Osteocyte (in vitro differentiated cells): ENCODE results near the gene KLHDC1. TPM values are rescaled to one million over a fixed set of nuclear protein-coding genes. Genes with fewer than 3 reads are reported as not detected.
"Not testable (repeated sequence)": the region's sequence is repeated elsewhere in the genome, so short reads cannot be mapped to it uniquely, and the experiment has no call there.

Source experiments
- DNase-seq: peaks from one replicate; pipeline ENCODE4 v3.0.0; 2021; ENCODE audit warnings: mixed read lengths; ENCODE audit not compliant: unreplicated experiment; ENCODE audit errors: extremely low spot score
- H3K27ac Mint-ChIP-seq: one replicate; pipeline ENCODE4 v1.8.0; 2021; ENCODE audit warnings: mild to moderate bottlenecking, mixed read lengths; ENCODE audit not compliant: unreplicated experiment
- H3K27me3 Mint-ChIP-seq: one replicate; pipeline ENCODE4 v1.8.0; 2021; ENCODE audit warnings: mixed read lengths; ENCODE audit not compliant: unreplicated experiment
- H3K36me3 Mint-ChIP-seq: one replicate; pipeline ENCODE4 v1.8.0; 2021; ENCODE audit warnings: mixed read lengths; ENCODE audit not compliant: unreplicated experiment
- H3K4me1 Mint-ChIP-seq: one replicate; pipeline ENCODE4 v1.8.0; 2021; ENCODE audit warnings: mixed read lengths; ENCODE audit not compliant: unreplicated experiment
- H3K4me3 Mint-ChIP-seq: one replicate; pipeline ENCODE4 v1.8.0; 2021; ENCODE audit warnings: mild to moderate bottlenecking, moderate library complexity, mixed read lengths; ENCODE audit not compliant: unreplicated experiment
- H3K9me3 Mint-ChIP-seq: one replicate; pipeline ENCODE4 v1.8.0; 2021; ENCODE audit warnings: mixed read lengths; ENCODE audit not compliant: unreplicated experiment
- total RNA-seq: library from RNA; stranded (reverse); gene quantifications from 2 replicates; pipeline ENCODE4 v1.2.1, GENCODE V29; 2021
- TF ChIP-seq, protein P1 (sequence below): fragments of 200-600 bp; sonication (generic); IDR thresholded peaks from 2 replicates; pipeline ENCODE4 v1.5.0; 2021; ENCODE audit warnings: antibody characterized with exemption, mild to moderate bottlenecking, moderate library complexity

KLHDC1 gene
- total RNA-seq, 1 donor from 2014 or later: 5.8 TPM

DNA sequence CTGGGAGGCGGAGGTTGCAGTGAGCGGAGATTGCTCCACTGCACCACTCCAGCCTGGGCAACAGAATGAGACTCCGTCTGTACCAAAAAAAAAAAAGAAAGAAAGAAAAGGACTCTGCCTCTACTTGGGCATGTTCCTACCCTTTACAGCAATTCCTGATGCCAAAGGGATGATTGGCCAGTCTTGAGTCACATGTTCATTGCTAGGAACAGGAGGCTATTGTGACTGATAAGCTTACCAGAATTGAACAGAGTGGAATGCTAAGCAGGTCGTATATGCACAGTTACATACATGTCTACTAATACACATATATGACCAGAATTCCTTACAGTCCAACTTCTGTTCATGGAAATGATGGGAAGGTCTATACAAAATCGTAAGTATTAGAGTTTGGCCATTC is 34.3 kb downstream of the KLHDC1 start:
- no peak for DNase-seq
- Mint-ChIP-seq H3K4me1 (no peaks in the 10 kb centered on the region), H3K9me3 (no peaks in the 10 kb centered on the region), H3K4me3 (no peak overlapping the region), H3K36me3 (peaks cover 32% of the 10 kb centered on the region), H3K27ac (no peak overlapping the region), H3K27me3 (no peaks in the 10 kb centered on the region)
- TF ChIP-seq, protein P1, sequence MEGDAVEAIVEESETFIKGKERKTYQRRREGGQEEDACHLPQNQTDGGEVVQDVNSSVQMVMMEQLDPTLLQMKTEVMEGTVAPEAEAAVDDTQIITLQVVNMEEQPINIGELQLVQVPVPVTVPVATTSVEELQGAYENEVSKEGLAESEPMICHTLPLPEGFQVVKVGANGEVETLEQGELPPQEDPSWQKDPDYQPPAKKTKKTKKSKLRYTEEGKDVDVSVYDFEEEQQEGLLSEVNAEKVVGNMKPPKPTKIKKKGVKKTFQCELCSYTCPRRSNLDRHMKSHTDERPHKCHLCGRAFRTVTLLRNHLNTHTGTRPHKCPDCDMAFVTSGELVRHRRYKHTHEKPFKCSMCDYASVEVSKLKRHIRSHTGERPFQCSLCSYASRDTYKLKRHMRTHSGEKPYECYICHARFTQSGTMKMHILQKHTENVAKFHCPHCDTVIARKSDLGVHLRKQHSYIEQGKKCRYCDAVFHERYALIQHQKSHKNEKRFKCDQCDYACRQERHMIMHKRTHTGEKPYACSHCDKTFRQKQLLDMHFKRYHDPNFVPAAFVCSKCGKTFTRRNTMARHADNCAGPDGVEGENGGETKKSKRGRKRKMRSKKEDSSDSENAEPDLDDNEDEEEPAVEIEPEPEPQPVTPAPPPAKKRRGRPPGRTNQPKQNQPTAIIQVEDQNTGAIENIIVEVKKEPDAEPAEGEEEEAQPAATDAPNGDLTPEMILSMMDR: no peak

DNA sequence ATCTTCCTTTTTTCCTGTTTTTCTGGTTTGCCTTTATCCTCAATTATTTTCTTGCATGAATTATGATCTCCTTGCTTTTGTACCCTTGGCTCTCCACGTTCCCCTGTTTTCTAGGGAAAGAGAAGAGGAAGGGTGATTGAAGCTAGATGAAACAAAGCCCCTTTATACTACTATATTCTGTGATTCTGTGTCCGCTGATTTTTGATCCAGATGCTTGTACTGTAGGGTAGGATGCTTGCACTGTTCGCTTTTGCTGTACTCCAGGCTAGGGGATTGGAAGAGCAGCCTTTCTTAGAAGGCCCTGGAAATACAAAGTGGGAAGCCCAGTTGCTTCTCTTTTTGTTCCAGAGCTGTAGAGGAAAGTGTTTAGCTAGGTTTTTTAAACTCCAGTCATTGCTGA is 40.0 kb downstream of the KLHDC1 start:
- Mint-ChIP-seq H3K27me3 (no peaks in the 10 kb centered on the region), H3K27ac (no peak overlapping the region), H3K9me3 (no peaks in the 10 kb centered on the region), H3K4me1 (no peaks in the 10 kb centered on the region), H3K4me3 (no peak overlapping the region), H3K36me3 (peaks cover 24% of the 10 kb centered on the region)
- TF ChIP-seq, protein P1: no peak
- no peak for DNase-seq

DNA sequence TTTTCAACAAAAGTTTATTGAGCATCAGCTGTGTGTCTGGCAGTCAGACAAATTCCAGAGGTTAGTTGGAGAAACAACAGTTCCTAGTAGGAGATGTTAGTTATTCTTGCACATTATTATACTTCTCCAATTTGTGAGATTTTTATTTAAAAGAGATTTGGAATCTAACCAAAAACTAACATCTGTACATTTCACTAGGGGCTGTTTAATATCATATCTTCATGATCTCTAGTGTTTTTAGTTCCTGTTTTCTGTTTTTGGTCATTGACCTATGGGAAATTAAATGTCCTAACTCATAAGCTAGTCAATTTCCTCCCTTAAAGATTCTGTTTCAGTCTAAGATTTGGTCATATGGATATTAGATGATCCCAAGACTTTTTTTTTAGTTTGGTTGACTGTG is 40.9 kb downstream of the KLHDC1 start:
- Mint-ChIP-seq H3K9me3 (no peaks in the 10 kb centered on the region), H3K4me3 (no peak overlapping the region), H3K27ac (no peak overlapping the region), H3K27me3 (no peaks in the 10 kb centered on the region), H3K36me3 (peaks cover 23% of the 10 kb centered on the region), H3K4me1 (no peaks in the 10 kb centered on the region)
- TF ChIP-seq, protein P1: no peak
- DNase-seq: no peak

DNA sequence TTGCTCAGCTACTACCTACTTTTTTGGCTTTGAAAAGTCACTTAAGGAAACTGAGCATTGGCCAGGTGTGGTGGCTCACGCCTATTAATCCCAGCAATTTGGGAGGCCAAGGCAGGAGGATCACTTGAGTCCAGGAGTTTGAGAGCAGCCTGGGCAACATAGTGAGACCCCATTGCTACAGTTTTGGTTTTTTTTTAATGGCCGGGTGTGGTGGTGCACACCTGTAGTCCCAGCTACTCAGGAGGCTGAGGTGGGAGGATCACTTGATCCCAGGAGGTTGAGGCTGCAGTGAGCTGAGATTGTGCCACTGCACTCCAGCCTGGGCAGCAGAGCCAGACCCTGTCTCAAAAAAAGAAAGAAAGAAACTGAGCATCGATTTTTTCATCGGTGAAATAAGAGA is 42.7 kb downstream of the KLHDC1 start:
- H3K9me3 Mint-ChIP-seq, H3K4me1 Mint-ChIP-seq, DNase-seq, H3K27me3 Mint-ChIP-seq, H3K4me3 Mint-ChIP-seq, H3K27ac Mint-ChIP-seq: not testable (repeated sequence)
- peaks cover 16% of the 10 kb centered on the region for H3K36me3 Mint-ChIP-seq

DNA sequence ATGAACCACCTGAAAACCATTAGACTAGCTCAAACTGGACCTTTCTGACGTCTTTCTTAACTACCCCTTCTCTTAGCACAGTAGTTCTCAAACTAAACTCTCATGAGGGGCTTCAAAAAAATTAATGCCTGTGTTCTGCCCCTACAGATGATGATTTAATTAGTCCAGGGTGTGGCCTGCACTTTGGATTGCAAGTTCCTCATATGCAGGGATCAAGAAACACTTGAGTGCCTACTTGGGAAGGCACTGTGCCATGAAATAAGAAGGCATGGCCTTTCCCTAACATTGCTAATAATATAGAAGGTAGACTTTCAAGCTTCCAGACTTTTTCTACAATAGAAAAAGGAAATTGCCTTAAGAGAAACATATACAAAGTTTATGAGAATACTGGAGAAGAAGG is 52.3 kb downstream of the KLHDC1 start:
- Mint-ChIP-seq H3K27ac (no peak overlapping the region), H3K4me1 (no peaks in the 10 kb centered on the region), H3K27me3 (no peaks in the 10 kb centered on the region), H3K36me3 (peaks cover 40% of the 10 kb centered on the region), H3K4me3 (no peak overlapping the region), H3K9me3 (no peaks in the 10 kb centered on the region)
- TF ChIP-seq, protein P1: no peak
- DNase-seq: no peak

DNA sequence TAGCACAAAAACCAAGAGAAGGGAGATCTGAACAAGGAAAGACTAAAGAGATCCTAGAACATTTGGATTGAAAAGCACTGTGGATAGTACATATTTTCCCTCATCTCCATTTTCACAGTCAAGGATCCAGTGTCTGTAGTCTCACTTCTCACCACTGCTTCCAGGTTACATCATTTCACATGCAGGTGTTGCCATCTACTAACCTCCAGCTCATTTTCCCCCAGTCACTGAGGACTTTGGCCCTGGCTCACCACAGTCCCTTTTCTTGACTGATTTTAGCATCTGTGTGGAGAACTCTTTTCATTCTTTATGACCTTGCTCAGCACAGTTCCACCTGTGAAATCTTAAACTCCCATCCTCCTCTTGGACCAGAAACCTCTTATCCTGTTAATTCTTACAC is 53.6 kb downstream of the KLHDC1 start:
- not testable (repeated sequence) for H3K27ac Mint-ChIP-seq, H3K4me3 Mint-ChIP-seq, DNase-seq, H3K27me3 Mint-ChIP-seq, H3K4me1 Mint-ChIP-seq, H3K9me3 Mint-ChIP-seq
- H3K36me3 Mint-ChIP-seq: peaks cover 42% of the 10 kb centered on the region
